HG03064 (cell line): Measurements from ENCODE around the gene DYSF.

ENCODE experiments used
- ATAC-seq: cut with Tn5 transposase; IDR thresholded peaks from one replicate; pipeline ENCODE4 v1.9.1; 2021; ENCODE audit warnings: low read depth; ENCODE audit not compliant: unreplicated experiment

Gene DYSF

DNA sequence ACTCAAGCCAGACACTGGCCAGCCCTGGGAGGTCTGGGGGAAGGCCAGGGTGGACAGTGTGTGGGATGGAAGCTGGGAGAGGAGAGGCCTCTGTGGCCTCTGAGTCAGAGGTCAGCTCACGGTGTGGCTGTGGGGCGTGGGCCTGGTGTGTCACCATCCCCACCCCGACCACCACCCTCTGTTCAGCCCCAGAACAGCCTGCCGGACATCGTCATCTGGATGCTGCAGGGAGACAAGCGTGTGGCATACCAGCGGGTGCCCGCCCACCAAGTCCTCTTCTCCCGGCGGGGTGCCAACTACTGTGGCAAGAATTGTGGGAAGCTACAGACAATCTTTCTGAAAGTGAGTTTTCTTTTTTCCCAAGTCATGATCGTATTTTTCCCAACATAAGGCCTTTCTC, 110.5 kb downstream of the DYSF start:
- ATAC-seq: no peak

- ATAC-seq: no peak
Observed at GRCh38 chr2:71564361-71564760, 111.0 kb downstream of the DYSF start.

DNA sequence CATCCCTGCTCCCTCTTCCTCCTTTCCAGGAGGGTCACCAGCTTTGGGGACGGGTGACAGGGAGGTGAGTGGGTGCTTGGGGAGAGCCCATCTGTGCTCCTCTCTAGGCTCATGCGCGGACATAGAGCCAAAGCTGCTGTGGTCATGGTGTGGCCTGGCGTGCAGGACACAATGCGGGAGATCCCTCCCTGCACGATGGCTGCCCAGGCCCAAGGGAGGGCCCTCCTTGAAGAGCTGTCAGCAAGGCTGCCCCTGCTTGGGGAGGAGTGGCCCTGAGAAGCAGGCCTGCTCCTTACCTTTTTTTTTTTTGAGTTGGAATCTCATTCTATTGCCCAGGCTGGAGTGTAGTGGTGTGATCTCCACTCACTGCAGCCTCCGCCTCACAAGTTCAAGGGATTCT, 111.4 kb downstream of the DYSF start:
- ATAC-seq: no peak

DNA sequence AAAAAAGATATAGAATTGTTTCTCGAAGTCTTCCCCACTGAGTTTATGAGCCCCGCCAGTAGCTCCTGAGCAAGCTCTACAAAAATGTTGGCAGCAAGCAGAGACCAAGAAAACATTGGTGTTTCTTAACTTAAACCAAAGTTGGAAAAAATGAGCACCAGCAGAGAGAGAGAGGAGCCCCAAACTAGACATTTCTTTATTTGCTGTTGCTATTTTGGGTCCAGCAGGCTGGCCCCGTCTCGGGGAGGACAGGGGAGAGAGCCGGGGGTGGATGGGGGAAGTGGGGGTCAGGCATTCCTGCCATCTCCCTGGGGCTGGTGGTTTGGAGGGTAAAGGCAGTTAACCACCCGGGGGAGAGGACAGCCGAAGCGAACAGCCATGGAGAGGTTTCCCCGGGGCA, 113.0 kb downstream of the DYSF start:
- no peak for ATAC-seq

- no peak for ATAC-seq
Observed at GRCh38 chr2:71567625-71568024, 114.3 kb downstream of the DYSF start.

DNA sequence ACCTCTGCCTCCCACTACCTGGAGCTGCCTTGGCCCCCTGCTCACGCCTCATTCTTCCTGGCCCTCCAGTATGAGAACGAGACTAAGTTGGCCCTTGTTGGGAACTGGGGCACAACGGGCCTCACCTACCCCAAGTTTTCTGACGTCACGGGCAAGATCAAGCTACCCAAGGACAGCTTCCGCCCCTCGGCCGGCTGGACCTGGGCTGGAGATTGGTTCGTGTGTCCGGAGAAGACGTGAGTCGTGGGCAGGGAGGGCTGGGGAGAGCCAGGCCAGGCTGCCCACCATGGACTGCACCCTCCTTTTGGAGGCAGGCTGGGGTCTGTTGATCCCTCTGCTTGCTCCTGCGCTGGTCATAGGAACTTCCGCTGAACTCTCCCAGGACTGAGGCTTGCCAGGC, 114.7 kb downstream of the DYSF start:
- no peak for ATAC-seq

- no peak for ATAC-seq
Observed at GRCh38 chr2:71570511-71570910, 117.2 kb downstream of the DYSF start.

DNA sequence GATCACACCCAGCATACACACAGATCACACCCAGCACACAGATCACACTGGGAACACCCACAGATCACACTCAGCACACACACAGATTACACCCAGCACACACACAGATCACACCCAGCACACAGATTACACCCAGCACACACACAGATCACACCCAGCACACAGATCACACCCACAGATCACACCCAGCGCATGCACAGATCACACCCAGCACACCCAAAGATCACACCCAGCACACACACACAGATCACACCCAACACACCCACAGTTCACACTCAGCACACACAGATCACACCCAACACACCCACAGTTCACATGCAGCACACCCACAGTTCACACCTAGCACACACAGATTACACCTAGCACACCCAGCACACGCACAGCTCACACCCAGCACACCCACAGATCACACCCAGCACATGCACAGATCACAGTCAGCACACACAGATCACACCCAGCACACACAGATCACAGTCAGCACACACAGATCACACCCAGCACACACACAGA, 117.6 kb downstream of the DYSF start:
- no peak for ATAC-seq

- ATAC-seq: no peak
Observed at GRCh38 chr2:71571945-71572344, 118.6 kb downstream of the DYSF start.

DNA sequence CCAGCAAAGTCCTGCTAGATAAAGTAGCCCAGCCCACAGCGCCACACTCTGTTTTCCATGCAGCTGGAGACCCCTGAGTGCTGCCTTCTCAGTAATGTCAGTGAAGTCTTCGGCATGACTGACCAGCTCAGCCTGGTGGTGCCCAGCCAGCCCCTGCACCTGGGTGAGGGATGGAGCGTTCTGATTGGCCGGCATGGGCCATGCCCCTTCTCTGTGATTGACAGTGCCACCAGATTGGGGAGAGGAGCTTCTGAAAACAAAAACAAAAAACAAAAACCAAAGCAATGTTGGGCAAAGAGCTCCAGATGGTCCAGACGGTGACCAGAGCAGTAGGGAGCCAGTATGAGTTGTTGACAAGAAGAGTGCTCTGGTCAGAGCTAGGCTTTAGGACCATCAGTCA, 122.6 kb downstream of the DYSF start:
- ATAC-seq: no peak

DNA sequence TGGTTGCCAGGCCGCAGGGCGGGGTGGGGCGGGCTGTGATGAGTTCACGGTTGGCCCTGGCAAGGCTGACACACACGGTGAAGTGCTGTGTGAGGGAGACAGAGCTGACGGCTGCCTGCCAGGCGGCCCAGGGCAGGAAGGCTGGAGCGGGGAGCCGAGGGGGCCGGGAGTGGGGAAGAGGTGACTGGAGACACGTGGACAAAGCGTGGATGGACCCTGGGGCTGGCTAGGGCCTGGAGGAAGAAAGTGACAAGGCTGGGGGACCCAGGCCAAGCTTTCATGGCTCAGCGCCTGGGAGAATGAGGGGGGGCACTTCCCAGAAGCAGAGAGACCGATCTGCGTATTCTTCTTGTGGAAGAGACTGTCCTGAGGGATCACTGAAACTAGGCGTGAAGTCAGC, 123.2 kb downstream of the DYSF start:
- no peak for ATAC-seq

DNA sequence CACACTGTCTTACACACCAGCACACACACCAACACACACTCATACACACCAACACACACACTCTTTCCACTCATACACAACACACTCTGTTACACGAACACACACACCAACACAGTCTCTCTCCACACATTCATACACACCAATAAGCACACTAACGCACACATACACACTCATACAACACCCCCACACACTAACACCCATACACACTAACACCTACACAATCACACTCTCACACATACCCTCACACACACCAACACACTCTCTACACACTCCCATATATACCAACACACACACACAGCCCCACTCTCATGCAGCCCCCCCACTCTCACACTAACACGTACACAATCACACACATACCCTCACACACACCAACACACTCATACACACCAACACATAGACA, 123.8 kb downstream of the DYSF start:
- ATAC-seq: no peak

DNA sequence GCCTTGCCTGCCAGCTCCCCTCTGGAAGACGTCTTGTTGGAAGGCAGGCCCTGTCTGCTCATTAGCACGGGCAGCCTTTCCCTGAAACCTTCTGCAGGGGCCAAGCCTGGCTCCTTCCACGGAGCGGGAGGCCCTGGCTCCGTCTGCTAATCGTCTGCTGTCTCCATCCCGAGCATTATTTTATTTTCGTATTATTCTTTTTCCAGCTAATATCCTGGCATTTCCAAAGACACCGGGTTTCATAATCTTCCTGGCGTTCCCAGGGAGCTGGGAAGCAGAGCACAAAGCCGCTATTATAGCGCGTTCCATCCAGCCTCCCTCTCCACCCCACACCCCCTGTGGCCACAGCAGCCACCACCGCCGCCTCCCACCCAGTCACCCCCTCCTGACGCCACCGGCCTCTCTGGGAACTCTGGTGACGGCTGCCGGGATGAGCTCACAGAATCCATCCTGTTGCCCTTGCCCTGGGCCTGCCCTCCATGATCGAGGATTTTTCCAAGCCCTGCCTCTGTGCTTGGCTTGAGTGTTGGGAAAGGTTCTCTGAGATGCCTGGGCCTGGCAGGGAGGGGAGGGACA, 125.5 kb downstream of the DYSF start:
- no peak for ATAC-seq

- no peak for ATAC-seq
Observed at GRCh38 chr2:71581026-71581425, 127.7 kb downstream of the DYSF start.

DNA sequence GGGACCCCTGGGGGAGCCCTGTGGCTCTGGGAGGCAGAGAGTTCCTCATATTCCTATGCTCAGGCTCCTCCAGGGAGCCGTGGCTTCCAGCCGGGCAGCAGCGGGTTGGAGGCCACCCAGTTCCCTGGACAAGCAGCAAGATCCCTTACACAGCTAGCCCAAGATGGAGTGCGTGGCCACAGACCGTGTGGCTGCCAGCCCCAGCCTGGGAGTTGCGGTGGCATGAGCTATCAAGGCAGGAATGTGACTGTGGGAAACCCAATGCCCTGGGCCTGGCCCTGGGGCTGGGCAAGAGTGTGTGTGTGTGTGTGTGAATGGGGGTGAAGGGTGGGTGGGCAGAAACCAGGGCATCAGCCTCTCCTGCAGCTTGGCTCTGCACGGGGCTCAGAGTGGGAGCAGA, 130.5 kb downstream of the DYSF start:
- no peak for ATAC-seq

DNA sequence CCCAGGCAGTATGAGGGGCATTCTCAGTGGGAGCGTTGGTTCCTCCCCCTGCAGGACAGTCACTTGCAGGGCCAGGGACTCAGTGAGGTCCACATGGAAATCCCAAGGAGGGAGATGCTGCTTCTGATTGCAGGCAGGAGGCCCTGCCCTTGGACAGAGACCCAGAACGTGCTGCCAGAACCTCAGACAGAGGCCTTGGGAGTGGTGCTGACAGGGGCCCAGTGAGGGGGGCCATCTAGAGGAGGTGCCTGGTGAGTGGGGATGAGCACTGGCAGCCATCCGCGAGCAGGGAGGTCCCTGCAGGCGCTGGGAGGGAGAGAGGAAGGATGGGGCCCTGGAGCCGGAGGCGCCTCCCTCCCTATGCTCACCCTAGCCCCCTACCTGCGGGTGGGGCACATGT, 133.1 kb downstream of the DYSF start:
- ATAC-seq: no peak

DNA sequence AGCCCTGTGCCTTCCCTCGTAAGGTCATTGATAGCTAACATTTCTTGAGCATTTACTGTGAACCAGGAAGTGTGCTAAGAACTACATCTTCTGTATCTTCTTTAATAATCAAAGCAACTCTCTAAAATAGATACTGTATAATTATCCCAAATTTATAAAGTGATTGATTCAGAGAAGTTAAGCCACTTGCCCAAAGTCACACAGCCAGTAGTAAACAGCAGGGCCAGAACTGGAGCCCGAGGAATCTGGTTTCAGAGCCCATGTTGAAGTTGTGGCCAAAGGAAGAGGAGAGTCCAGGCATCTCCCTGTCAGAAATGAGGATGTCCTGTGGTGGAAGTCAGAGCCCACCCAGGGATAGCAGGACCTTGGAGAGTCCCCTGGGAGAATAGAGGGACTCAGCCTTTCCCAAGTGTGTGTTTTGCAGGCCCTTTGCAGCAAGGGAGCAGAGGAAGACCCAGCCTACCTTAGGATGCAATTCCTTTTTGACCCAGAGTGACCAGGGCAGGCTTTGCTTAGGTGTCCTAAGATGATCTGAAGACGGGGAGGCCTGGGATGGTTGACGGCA, 134.2 kb downstream of the DYSF start:
- no peak for ATAC-seq

- ATAC-seq: no peak
Observed at GRCh38 chr2:71588497-71589170, 135.3 kb downstream of the DYSF start.

DNA sequence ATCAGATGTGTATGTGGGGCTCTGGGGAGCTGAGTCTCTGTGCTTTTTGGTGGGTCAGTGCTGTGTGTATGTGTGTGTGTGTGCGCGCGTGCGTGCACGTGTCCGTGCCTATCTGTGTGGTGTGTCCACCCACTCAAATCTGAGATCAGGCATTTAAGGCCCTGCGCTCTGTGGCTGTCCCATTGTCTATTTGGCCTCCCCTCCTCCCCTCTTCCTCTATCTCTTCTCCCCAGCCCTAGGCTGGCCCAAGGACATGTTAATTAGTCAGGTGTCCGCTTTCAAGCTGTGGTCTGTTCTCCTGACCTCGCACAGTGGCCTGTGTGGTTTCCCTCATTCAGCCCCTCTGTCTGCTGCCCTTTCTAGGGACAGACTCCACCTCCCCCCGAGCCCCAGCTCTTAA, 136.4 kb downstream of the DYSF start:
- no peak for ATAC-seq

- ATAC-seq: no peak
Observed at GRCh38 chr2:71591044-71591443, 137.7 kb downstream of the DYSF start.

GRCh38 chr2:71592181-71592711, 138.9 kb downstream of the DYSF start:
- no peak for ATAC-seq

DNA sequence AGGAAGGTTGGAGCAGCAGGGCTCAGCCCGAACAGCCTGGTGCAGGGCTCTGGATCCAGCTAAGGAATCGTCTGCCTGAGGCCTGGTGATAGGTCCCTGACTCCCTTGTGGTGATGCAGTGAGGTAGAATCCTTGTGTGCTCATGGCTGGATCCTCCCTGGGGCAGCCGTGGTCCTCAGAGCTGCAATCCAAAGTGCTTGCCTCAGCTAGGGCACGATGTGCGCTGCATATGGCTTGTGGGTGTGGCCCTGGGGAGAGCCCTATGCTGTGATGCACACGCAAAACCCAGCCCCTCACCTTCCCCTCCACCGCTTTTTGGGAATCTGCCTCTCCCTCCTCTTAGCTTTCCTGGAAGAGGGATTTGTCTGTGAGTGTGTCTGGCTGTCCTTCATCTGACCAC, 142.2 kb downstream of the DYSF start:
- ATAC-seq: no peak
